RWPE2 (cell line): Measurements from ENCODE around the gene POMC.

ENCODE experiments used
- ATAC-seq: fragments of 200-7000 bp; cut with Tn5 transposase; 3 replicates; pipeline ENCODE4 v1.9.1; 2021; ENCODE audit warnings: low read depth
- DNase-seq: peaks from one replicate; pipeline ENCODE4 v3.0.0-alpha.2; 2020; ENCODE audit warnings: low spot score
- H3K27ac ChIP-seq: fragments of 450-650 bp; 2 replicates; pipeline ENCODE4 v1.5.1; 2017; ENCODE audit warnings: mild to moderate bottlenecking; ENCODE audit not compliant: poor library complexity, severe bottlenecking
- H3K27me3 ChIP-seq: fragments of 250-450 bp; sonication (Bioruptor Pico); 2 replicates; pipeline ENCODE4 v1.5.1; 2021; ENCODE audit warnings: mild to moderate bottlenecking, moderate library complexity; ENCODE audit not compliant: insufficient read depth, poor library complexity, severe bottlenecking
- H3K36me3 ChIP-seq: fragments of 250-450 bp; sonication (Bioruptor Pico); 2 replicates; pipeline ENCODE4 v1.5.1; 2020; ENCODE audit warnings: low read depth, mild to moderate bottlenecking, moderate library complexity
- H3K4me1 ChIP-seq: fragments of 250-450 bp; sonication (Bioruptor Pico); 2 replicates; pipeline ENCODE4 v1.5.1; 2021; ENCODE audit warnings: mild to moderate bottlenecking, moderate library complexity; ENCODE audit not compliant: insufficient read depth, poor library complexity, severe bottlenecking
- H3K4me3 ChIP-seq: fragments of 250-450 bp; sonication (Bioruptor Pico); 2 replicates; pipeline ENCODE4 v1.5.1; 2021; ENCODE audit warnings: mild to moderate bottlenecking, moderate library complexity; ENCODE audit not compliant: severe bottlenecking
- H3K9me3 ChIP-seq: fragments of 250-450 bp; sonication (Bioruptor Pico); 2 replicates; pipeline ENCODE4 v1.5.1; 2021; ENCODE audit warnings: mild to moderate bottlenecking, moderate library complexity; ENCODE audit not compliant: severe bottlenecking
- CTCF ChIP-seq: fragments of 450-650 bp; IDR thresholded peaks from one replicate; pipeline ENCODE4 v1.5.1; 2017; ENCODE audit warnings: mild to moderate bottlenecking, moderate library complexity; ENCODE audit not compliant: poor library complexity, severe bottlenecking

Gene POMC

GRCh38 chr2:25125189-25125588 lies 43.2 kb downstream of the POMC start:
- no peak overlapping the region for H3K27ac ChIP-seq
- no peak for ATAC-seq
- H3K36me3 ChIP-seq: no peaks in the 10 kb centered on the region
- no peaks in the 10 kb centered on the region for H3K9me3 ChIP-seq
- TF ChIP-seq CTCF: no peak
- DNase-seq: no peak
- H3K4me3 ChIP-seq: no peak overlapping the region
- H3K27me3 ChIP-seq: no peaks in the 10 kb centered on the region
- H3K4me1 ChIP-seq: no peaks in the 10 kb centered on the region

DNA sequence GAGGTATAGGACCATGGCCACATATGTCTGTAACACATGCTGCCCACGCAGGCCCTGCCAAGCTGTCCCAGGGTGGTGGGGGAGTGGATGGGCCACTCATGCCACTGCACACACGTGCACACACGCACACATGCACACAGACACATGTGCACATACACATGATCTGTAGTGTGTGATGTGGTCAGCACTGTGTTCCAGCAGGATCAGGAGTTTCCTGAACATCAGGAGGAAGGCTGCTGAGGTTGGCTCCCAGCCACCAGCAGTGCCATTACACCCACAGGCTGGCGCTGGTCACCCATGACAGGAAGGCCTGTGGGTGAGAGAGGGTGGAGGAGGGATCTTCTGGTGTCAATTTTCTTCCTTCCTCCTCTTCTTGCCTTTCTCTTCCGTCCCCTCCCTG lies 44.7 kb downstream of the POMC start:
- DNase-seq (no peak), ATAC-seq (no peak)
- H3K27me3 ChIP-seq: no peaks in the 10 kb centered on the region
- TF ChIP-seq CTCF: no peak
- H3K9me3 ChIP-seq: no peaks in the 10 kb centered on the region
- H3K27ac ChIP-seq: no peak overlapping the region
- no peak overlapping the region for H3K4me3 ChIP-seq
- no peaks in the 10 kb centered on the region for H3K4me1 ChIP-seq
- no peaks in the 10 kb centered on the region for H3K36me3 ChIP-seq

DNA sequence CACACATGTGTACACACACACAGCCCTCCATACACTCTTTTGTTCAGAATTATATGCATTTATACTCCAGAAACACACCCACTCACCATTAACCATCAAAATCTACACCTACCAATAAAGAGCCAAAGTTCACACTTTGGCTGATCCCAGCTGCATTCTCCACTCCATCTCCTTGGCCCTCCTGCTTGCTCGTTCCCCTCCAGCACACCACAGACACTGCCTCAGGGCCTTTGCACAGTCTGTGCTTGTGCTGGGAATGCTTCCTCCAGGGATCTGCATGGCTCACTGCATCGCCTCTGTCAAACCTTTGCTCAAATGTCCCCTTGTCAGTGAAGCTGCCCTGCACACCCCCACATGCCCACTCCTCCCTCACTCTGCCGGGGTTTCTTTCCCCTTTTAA lies 46.0 kb downstream of the POMC start:
- H3K4me3 ChIP-seq: no peak overlapping the region
- H3K27me3 ChIP-seq: no peaks in the 10 kb centered on the region
- no peak for ATAC-seq
- DNase-seq: no peak
- no peaks in the 10 kb centered on the region for H3K4me1 ChIP-seq
- TF ChIP-seq CTCF: no peak
- H3K36me3 ChIP-seq: no peaks in the 10 kb centered on the region
- no peaks in the 10 kb centered on the region for H3K9me3 ChIP-seq
- H3K27ac ChIP-seq: no peak overlapping the region

GRCh38 chr2:25119263-25119662 lies 49.1 kb downstream of the POMC start:
- Histone ChIP-seq H3K36me3 (no peaks in the 10 kb centered on the region), H3K4me1 (no peaks in the 10 kb centered on the region), H3K9me3 (no peaks in the 10 kb centered on the region), H3K27me3 (no peaks in the 10 kb centered on the region), H3K27ac (no peak overlapping the region), H3K4me3 (no peak overlapping the region)
- ATAC-seq (no peak), DNase-seq (no peak)
- no peak for TF ChIP-seq CTCF

DNA sequence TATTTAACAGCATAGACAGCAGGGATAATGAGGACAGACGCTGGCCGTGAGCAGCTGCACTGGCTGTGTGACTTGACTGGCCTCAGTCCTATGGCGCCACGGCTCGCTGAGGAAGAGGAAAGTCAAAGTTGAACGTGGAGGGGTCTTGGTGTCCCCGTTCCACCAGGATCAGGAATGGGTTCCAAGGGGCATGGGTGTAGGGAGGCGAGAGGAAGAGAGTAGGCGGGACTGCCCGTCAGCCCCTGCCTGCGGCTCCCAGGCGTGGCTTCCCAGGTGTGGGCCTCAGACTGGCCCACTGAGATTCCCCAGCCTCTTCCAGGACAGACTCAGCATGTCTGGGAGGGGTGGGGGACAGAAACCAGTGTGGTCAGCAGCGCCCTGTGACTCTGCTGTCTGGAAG lies 51.4 kb downstream of the POMC start:
- no peak for TF ChIP-seq CTCF
- Histone ChIP-seq H3K9me3 (no peaks in the 10 kb centered on the region), H3K27ac (no peak overlapping the region), H3K4me1 (no peaks in the 10 kb centered on the region), H3K4me3 (no peak overlapping the region), H3K27me3 (no peaks in the 10 kb centered on the region), H3K36me3 (no peaks in the 10 kb centered on the region)
- ATAC-seq (no peak), DNase-seq (no peak)
